GM21423 (cell line): Measurements from ENCODE around the gene F8.
"Not testable (repeated sequence)": the region's sequence is repeated elsewhere in the genome, so short reads cannot be mapped to it uniquely, and the experiment has no call there.

Experiments used
- ATAC-seq: cut with Tn5 transposase; IDR thresholded peaks from one replicate; pipeline ENCODE4 v1.9.1; 2021; ENCODE audit warnings: mild to moderate bottlenecking, moderate library complexity; ENCODE audit not compliant: unreplicated experiment

Gene F8

DNA sequence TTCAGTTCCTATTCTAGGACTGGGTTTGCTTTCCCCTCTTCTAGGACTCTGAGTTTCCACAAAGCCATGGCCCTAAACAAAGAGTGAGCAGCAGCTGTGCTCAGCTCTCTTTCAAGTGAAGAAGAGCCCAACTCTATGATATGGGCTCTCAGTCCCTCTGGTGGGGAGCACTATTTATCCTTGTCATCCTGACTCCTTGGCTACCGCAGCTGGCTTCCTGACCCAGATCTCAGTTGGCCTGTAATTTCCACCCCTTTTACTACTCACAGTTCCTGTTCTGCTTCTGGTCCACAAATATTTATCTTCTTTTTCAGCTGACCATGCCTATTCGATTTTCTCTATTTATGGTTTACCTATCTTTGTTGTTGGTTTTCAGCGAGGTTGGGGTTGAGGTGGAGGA is 33.8 kb downstream of the F8 start:
- ATAC-seq = no peak

GRCh38 chrX:154987940-154988339 is 34.6 kb downstream of the F8 start:
- ATAC-seq = no peak

- ATAC-seq = no peak
Measured at GRCh38 chrX:154986826-154987575, 35.5 kb downstream of the F8 start.

DNA sequence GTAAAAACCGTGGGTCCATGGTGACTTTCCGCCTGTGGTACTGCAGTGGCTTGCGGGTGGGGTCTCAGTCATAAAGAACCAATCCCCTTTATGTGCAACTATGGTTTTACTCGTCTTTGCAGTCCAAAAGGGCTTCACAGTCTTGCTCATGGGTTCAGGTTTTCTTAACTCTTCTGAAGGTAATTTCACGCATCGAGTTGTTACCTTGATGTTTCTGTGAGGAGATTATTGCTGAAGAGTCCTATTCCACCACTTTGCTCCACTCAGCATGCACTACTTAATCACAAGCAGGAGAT is 41.5 kb downstream of the F8 start:
- ATAC-seq = no peak

GRCh38 chrX:154980330-154981115 is 42.0 kb downstream of the F8 start:
- ATAC-seq = peak; percentile 79

DNA sequence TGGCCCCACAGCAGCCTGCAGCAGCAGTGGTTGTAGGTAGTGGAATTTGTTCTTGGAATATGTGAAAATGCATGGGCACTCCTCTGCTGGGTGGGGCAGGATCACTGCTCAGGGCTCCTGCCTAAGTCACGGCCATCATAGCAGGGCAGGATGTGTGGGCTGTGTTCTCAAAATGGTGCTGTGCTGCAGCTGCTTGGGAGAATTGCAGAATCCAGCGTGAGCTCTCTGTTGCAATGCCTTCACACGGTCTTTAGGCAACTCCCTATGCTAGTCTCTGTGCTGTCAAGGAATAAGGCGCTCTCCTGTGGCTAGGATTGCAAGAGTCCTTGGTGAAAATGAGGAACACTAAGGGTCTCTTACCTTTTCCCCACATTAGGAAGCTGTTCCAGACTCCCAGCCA is 42.9 kb downstream of the F8 start:
- ATAC-seq = no peak

- ATAC-seq = no peak
Measured at GRCh38 chrX:154968353-154968752, 54.2 kb downstream of the F8 start.

DNA sequence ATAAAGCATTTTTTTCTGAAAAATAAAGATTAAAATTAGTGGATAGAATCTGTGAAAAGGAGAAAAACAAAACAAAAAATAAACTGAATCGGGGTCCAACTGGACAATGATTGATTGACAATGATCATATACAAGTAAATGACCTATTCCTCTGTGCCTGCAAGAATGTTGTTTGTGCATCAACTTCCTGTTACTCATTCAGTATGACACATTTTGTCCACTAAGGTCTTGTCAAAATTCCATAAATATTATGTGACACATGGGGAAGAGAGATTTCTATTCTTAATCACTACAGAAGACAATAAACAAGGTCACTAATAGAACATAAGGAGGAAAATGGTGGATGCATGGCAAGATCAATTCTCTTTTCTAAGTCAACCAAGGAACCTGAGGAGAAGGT is 54.9 kb downstream of the F8 start:
- ATAC-seq = no peak

DNA sequence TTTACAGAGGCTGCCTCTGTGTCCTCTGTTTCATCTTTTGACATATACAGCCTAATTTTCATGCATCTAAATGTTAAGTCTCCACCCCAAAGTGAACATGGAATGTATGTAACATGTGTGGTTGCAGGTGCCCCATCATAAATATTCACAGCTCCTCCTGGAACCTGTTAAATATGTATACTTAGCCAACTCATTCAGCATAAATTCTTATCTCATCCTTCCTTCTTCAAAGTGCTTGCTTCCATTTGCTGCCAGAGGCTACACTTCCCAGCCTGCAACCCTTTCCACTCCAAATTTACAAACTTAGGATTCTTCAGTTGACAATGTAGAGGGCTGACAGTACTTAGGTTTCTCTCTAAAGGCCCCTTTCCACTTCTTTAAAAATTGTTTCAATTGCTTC is 60.6 kb downstream of the F8 start:
- no peak for ATAC-seq

GRCh38 chrX:154955799-154956198 is 66.7 kb downstream of the F8 start:
- not testable (repeated sequence) for ATAC-seq

- not testable (repeated sequence) for ATAC-seq
Measured at GRCh38 chrX:154939265-154939664, 83.3 kb downstream of the F8 start.

DNA sequence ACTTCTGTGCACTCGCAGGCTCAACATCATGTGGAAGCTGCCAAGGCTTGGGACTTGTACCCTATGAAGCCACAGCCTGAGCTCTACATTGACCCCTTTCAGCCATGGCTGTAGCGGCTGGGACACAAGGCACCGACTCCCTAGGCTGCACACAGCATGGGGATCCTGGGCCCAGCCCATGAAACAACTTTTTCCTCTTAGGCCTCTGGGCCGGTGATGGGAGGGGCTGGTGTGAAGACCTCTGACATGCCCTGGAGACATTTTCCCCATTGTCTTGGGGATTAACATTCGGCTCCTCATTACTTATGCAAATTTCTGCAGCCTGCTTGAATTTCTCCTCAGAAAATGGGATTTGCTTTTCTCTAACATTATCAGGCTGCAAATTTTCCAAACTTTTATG is 97.8 kb downstream of the F8 start:
- not testable (repeated sequence) for ATAC-seq

GRCh38 chrX:154918060-154918483 is 104.5 kb downstream of the F8 start:
- ATAC-seq = no peak

GRCh38 chrX:154914052-154914451 is 108.5 kb downstream of the F8 start:
- no peak for ATAC-seq

GRCh38 chrX:154910528-154910927 is 112.0 kb downstream of the F8 start:
- not testable (repeated sequence) for ATAC-seq

DNA sequence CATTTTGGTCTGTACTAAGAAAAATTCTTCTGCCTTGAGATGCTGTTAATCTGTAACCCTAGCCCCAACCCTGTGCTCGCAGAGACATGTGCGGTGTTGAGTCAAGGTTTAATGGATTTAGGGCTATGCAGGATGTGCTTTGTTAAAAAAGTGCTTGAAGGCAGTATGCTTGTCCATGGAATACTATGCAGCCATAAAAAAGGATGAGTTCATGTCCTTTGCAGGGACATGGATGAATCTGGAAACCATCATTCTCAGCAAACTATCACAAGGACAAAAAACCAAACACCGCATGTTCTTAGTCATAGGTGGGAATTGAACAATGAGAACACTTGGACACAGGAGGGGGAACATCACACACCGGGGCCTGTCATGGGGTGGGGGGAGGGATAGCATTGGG is 112.5 kb downstream of the F8 start:
- not testable (repeated sequence) for ATAC-seq

GRCh38 chrX:154908821-154909220 is 113.7 kb downstream of the F8 start:
- no peak for ATAC-seq

DNA sequence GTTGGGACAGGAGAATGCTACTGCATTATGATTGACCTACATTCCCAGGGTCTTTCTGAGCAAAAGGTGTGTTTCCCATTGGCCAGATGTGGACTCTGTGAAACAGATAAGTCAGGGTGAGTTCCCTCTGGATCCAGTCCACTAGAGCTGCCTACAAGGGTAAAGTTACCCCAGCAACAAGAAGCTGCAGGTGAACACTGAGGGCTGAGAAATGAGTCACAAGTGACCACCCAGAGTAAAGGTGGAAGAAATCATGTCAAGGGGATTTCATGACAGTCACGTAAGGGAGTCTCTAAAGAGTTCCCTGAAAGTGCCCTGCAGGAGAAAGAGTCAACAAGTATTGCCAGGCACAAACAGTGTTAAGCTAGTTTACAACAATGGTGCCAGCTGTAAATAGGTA is 120.1 kb downstream of the F8 start:
- ATAC-seq = no peak

DNA sequence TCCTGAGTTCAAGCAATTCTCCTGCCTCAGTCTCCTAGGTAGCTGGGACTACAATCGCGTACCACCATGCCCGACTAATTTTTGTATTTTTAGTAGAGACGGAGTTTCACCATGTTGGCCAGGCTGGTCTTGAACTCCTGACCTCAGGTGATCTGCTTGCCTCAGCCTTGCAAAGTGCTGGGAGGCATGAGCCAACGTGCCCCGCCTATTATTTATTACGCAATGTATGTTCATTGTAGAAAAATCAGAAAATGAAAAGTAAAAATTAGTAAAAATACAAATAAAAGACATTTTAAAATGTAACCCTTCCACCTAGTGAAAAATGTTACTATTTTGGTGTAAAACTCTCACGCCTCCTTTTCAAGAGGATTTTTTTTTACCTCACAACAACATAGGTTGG is 122.2 kb downstream of the F8 start:
- no peak for ATAC-seq

- no peak for ATAC-seq
Measured at GRCh38 chrX:154892296-154892695, 130.2 kb downstream of the F8 start.

DNA sequence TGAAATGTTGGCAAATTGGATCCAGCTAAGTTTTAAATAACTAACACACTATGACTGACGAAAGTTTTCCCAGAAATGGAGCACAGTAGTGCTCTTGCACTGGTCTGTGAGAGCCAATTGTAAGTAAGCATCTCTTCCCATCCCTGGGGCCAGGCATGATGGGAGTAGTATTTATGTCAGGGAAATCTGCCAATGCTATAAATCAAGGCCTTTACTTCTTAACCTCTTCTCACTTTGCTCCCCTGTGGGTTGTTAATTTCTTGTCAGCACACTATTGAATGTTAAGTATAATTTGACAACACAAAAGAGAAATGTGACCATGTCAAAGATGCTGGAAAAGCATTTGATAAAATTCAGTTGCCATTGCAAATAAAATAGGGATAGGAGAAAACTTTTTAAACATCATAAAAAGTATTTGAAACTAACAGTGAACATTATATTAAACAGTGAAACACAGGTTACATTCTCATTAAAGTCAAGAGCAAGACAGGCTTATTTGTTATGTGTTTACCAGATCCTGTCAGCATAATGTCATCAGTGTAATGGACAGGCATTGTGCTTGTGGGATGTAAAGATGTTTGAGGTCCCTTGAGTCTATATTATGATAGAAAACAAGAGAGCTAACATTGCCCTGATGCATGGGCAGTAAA is 131.4 kb downstream of the F8 start:
- no peak for ATAC-seq

- peak; percentile 65 for ATAC-seq
Measured at GRCh38 chrX:154886789-154887221, 135.7 kb downstream of the F8 start.
